ENCODE results near the gene ZC3H13. TPM values are rescaled to one million over a fixed set of nuclear protein-coding genes. Genes with fewer than 3 reads are reported as not detected.

ZC3H13 gene
- total RNA-seq, 2 experiments from 2014 or later: 27.2 to 43.9 TPM

- Histone ChIP-seq H3K4me2 (ENCODE audit: low read length) (no peak overlapping the region), H4K20me1 (ENCODE audit: insufficient read depth, low read length) (no peaks in the 10 kb centered on the region), H3K27ac (ENCODE audit: low read depth, low read length, poor library complexity, severe bottlenecking) (no peak overlapping the region), H3K36me3 (ENCODE audit: insufficient read depth, low read length) (no peaks in the 10 kb centered on the region), H3K9me2 (ENCODE audit: insufficient read depth, low read length) (no peaks in the 10 kb centered on the region), H3K4me3 (ENCODE audit: low read depth, low read length, poor library complexity, severe bottlenecking) (no peak overlapping the region), H3K79me2 (ENCODE audit: insufficient read depth, low read depth, low read length) (no peaks in the 10 kb centered on the region), H2AFZ (ENCODE audit: low read length) (no peak overlapping the region), H3K4me1 (ENCODE audit: insufficient read depth, low read length, poor library complexity, severe bottlenecking) (no peaks in the 10 kb centered on the region), H3K9me3 (ENCODE audit: low read length) (no peaks in the 10 kb centered on the region)
- ChIA-PET POLR2A (no interaction called here), CTCF (ENCODE audit: unreplicated experiment) (no interaction called here)
- TF ChIP-seq CTCF (conservative IDR thresholded peaks at IDR 0.05; ENCODE audit: low read length): no peak
- TF ChIP-seq EZH2phosphoT487 (IDR thresholded peaks at IDR 0.05; ENCODE audit: borderline replicate concordance, low read depth, low read length): no peak
- intact Hi-C loops (cut with micrococcal nuclease; ENCODE audit: unreplicated experiment): no loop called here
- no peak for DNase-seq (ENCODE audit: low spot score)
- no TSS peak for BruUV-seq (replicated peaks)
Measured at GRCh38 chr13:45909673-45910072, 142.9 kb downstream of the ZC3H13 start.

GRCh38 chr13:45909089-45909488, 143.5 kb downstream of the ZC3H13 start:
- ChIA-PET POLR2A (no interaction called here), CTCF (ENCODE audit: unreplicated experiment) (no interaction called here)
- intact Hi-C loops (cut with micrococcal nuclease; ENCODE audit: unreplicated experiment): no loop called here
- H3K36me3 ChIP-seq (ENCODE audit: insufficient read depth, low read length): no peaks in the 10 kb centered on the region
- H3K79me2 ChIP-seq (ENCODE audit: insufficient read depth, low read depth, low read length): no peaks in the 10 kb centered on the region
- no peaks in the 10 kb centered on the region for H3K9me2 ChIP-seq (ENCODE audit: insufficient read depth, low read length)
- no peaks in the 10 kb centered on the region for H4K20me1 ChIP-seq (ENCODE audit: insufficient read depth, low read length)
- no peak for DNase-seq (ENCODE audit: low spot score)
- no peak overlapping the region for H3K27ac ChIP-seq (ENCODE audit: low read depth, low read length, poor library complexity, severe bottlenecking)
- no peak for TF ChIP-seq CTCF (conservative IDR thresholded peaks at IDR 0.05; ENCODE audit: low read length)
- TF ChIP-seq EZH2phosphoT487 (IDR thresholded peaks at IDR 0.05; ENCODE audit: borderline replicate concordance, low read depth, low read length): no peak
- H3K9me3 ChIP-seq (ENCODE audit: low read length): no peaks in the 10 kb centered on the region
- no peak overlapping the region for H3K4me2 ChIP-seq (ENCODE audit: low read length)
- no peak overlapping the region for H3K4me3 ChIP-seq (ENCODE audit: low read depth, low read length, poor library complexity, severe bottlenecking)
- H3K4me1 ChIP-seq (ENCODE audit: insufficient read depth, low read length, poor library complexity, severe bottlenecking): no peaks in the 10 kb centered on the region
- no TSS peak for BruUV-seq (replicated peaks)
- H2AFZ ChIP-seq (ENCODE audit: low read length): no peak overlapping the region

DNA sequence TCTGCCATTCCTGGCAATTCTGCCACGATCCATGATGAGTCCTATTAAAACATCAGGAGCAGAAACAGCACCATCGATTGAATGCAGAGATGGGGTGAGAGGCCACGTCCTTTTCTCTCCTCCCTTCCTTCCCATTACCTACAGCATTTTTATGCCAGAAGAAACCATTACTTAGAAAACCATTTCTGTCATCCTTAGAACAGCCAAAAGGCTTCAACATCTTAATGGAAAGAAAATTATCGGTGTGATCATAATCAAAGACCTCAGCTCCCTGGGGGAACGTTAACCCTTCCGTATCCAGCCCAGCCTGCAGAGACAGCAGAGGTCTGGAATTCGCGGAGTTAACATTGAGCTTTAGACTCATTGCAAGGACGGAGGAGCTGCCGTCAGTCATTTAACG, 145.0 kb downstream of the ZC3H13 start:
- ChIA-PET CTCF (ENCODE audit: unreplicated experiment) (no interaction called here), POLR2A (no interaction called here)
- no peak overlapping the region for H2AFZ ChIP-seq (ENCODE audit: low read length)
- H3K4me1 ChIP-seq (ENCODE audit: insufficient read depth, low read length, poor library complexity, severe bottlenecking): no peaks in the 10 kb centered on the region
- H3K4me3 ChIP-seq (ENCODE audit: low read depth, low read length, poor library complexity, severe bottlenecking): no peak overlapping the region
- no peaks in the 10 kb centered on the region for H4K20me1 ChIP-seq (ENCODE audit: insufficient read depth, low read length)
- no peak for TF ChIP-seq EZH2phosphoT487 (IDR thresholded peaks at IDR 0.05; ENCODE audit: borderline replicate concordance, low read depth, low read length)
- TF ChIP-seq CTCF (conservative IDR thresholded peaks at IDR 0.05; ENCODE audit: low read length): no peak
- no peaks in the 10 kb centered on the region for H3K36me3 ChIP-seq (ENCODE audit: insufficient read depth, low read length)
- intact Hi-C loops (cut with micrococcal nuclease; ENCODE audit: unreplicated experiment): no loop called here
- H3K4me2 ChIP-seq (ENCODE audit: low read length): no peak overlapping the region
- no peaks in the 10 kb centered on the region for H3K9me3 ChIP-seq (ENCODE audit: low read length)
- no TSS peak for BruUV-seq (replicated peaks)
- H3K27ac ChIP-seq (ENCODE audit: low read depth, low read length, poor library complexity, severe bottlenecking): no peak overlapping the region
- no peak for DNase-seq (ENCODE audit: low spot score)
- H3K79me2 ChIP-seq (ENCODE audit: insufficient read depth, low read depth, low read length): no peaks in the 10 kb centered on the region
- no peaks in the 10 kb centered on the region for H3K9me2 ChIP-seq (ENCODE audit: insufficient read depth, low read length)

Other genes with a start within 250 kb of the ZC3H13 start
- gene SIAH3, start 201.0 kb downstream of the ZC3H13 start, total RNA-seq (2014; rRNA removed; shearing (Covaris generic)): not detected in 2 replicates
- not detected in 2 replicates for gene SIAH3, start 201.0 kb downstream of the ZC3H13 start, total RNA-seq (2022)
- not detected in 2 replicates for gene CPB2, start 52.3 kb upstream of the ZC3H13 start, total RNA-seq (2014; rRNA removed; shearing (Covaris generic))
- gene CPB2, start 52.3 kb upstream of the ZC3H13 start, total RNA-seq (2022): not detected in 2 replicates
- 292 and 319 TPM in 2 replicates for gene LCP1, start 129.4 kb upstream of the ZC3H13 start, total RNA-seq (2014; rRNA removed; shearing (Covaris generic))
- gene LCP1, start 129.4 kb upstream of the ZC3H13 start, total RNA-seq (2022): 546 and 565 TPM in 2 replicates
- gene LRRC63, start 159.2 kb upstream of the ZC3H13 start, total RNA-seq (2014; rRNA removed; shearing (Covaris generic)): not detected in 2 replicates
- gene LRRC63, start 159.2 kb upstream of the ZC3H13 start, total RNA-seq (2022): not detected in 2 replicates

All from OCI-LY7 (cell line).